Activated gamma-delta T cell treated with Interleukin-2 at 50 U/mL for 16 hours (primary cell): ENCODE data around the gene PTPRR.
"Not testable (repeated sequence)": the region's sequence is repeated elsewhere in the genome, so short reads cannot be mapped to it uniquely, and the experiment has no call there.

Experiments used
- DNase-seq: peaks from one replicate; pipeline ENCODE4 v3.0.0-alpha.2; 2020

The PTPRR gene

GRCh38 chr12:70839544-70839943, 81.0 kb downstream of the PTPRR start:
- no peak for DNase-seq

- DNase-seq = no peak
Observed at GRCh38 chr12:70838127-70838526, 82.4 kb downstream of the PTPRR start.

- no peak for DNase-seq
Observed at GRCh38 chr12:70837026-70837425, 83.5 kb downstream of the PTPRR start.

GRCh38 chr12:70835948-70836347, 84.6 kb downstream of the PTPRR start:
- no peak for DNase-seq

GRCh38 chr12:70831543-70831942, 89.0 kb downstream of the PTPRR start:
- DNase-seq = no peak

GRCh38 chr12:70830221-70831061, 90.1 kb downstream of the PTPRR start:
- no peak for DNase-seq

GRCh38 chr12:70829070-70829469, 91.5 kb downstream of the PTPRR start:
- no peak for DNase-seq

- DNase-seq = no peak
Observed at GRCh38 chr12:70828351-70828750, 92.2 kb downstream of the PTPRR start.

GRCh38 chr12:70826156-70826555, 94.4 kb downstream of the PTPRR start:
- DNase-seq = no peak

GRCh38 chr12:70824511-70824910, 96.0 kb downstream of the PTPRR start:
- DNase-seq = no peak

- no peak for DNase-seq
Observed at GRCh38 chr12:70823182-70823976, 97.2 kb downstream of the PTPRR start.

- DNase-seq = no peak
Observed at GRCh38 chr12:70822412-70822811, 98.1 kb downstream of the PTPRR start.

GRCh38 chr12:70815971-70816391, 104.6 kb downstream of the PTPRR start:
- no peak for DNase-seq

GRCh38 chr12:70815056-70815455, 105.5 kb downstream of the PTPRR start:
- DNase-seq = no peak

- no peak for DNase-seq
Observed at GRCh38 chr12:70813559-70813958, 107.0 kb downstream of the PTPRR start.

GRCh38 chr12:70812136-70812535, 108.4 kb downstream of the PTPRR start:
- DNase-seq = no peak

GRCh38 chr12:70809887-70810286, 110.7 kb downstream of the PTPRR start:
- DNase-seq = no peak

GRCh38 chr12:70807993-70808392, 112.5 kb downstream of the PTPRR start:
- DNase-seq = not testable (repeated sequence)

GRCh38 chr12:70806827-70807226, 113.7 kb downstream of the PTPRR start:
- DNase-seq = no peak

GRCh38 chr12:70806043-70806442, 114.5 kb downstream of the PTPRR start:
- DNase-seq = no peak

- DNase-seq = no peak
Observed at GRCh38 chr12:70798016-70798783, 122.3 kb downstream of the PTPRR start.

GRCh38 chr12:70796989-70797388, 123.5 kb downstream of the PTPRR start:
- no peak for DNase-seq

GRCh38 chr12:70795608-70796007, 124.9 kb downstream of the PTPRR start:
- no peak for DNase-seq
